GM18498 (cell line): ENCODE measurements around the gene TMEM18.
"Not testable (repeated sequence)": the region's sequence is repeated elsewhere in the genome, so short reads cannot be mapped to it uniquely, and the experiment has no call there.

Experiments used
- ATAC-seq: cut with Tn5 transposase; IDR thresholded peaks from one replicate; pipeline ENCODE4 v1.9.1; 2021; ENCODE audit warnings: mild to moderate bottlenecking, moderate library complexity; ENCODE audit not compliant: unreplicated experiment

The TMEM18 gene

GRCh38 chr2:694174-694573 lies 17.0 kb upstream of the TMEM18 start:
- ATAC-seq, result no peak

- no peak for ATAC-seq
Measured at GRCh38 chr2:693606-694005, 16.4 kb upstream of the TMEM18 start.

GRCh38 chr2:692767-693166 lies 15.6 kb upstream of the TMEM18 start:
- ATAC-seq, result no peak

- no peak for ATAC-seq
Measured at GRCh38 chr2:691821-692761, 14.9 kb upstream of the TMEM18 start.

- no peak for ATAC-seq
Measured at GRCh38 chr2:690799-691198, 13.6 kb upstream of the TMEM18 start.

- ATAC-seq, result no peak
Measured at GRCh38 chr2:689877-690510, 12.8 kb upstream of the TMEM18 start.

GRCh38 chr2:689237-689636 lies 12.0 kb upstream of the TMEM18 start:
- no peak for ATAC-seq

- ATAC-seq, result no peak
Measured at GRCh38 chr2:688504-689076, 11.4 kb upstream of the TMEM18 start.

- ATAC-seq, result no peak
Measured at GRCh38 chr2:685421-685820, 8.2 kb upstream of the TMEM18 start.

GRCh38 chr2:684913-685312 lies 7.7 kb upstream of the TMEM18 start:
- not testable (repeated sequence) for ATAC-seq

GRCh38 chr2:682226-682625 lies 5.0 kb upstream of the TMEM18 start:
- ATAC-seq, result no peak

GRCh38 chr2:681312-681711 lies 4.1 kb upstream of the TMEM18 start:
- ATAC-seq, result no peak

- ATAC-seq, result no peak
Measured at GRCh38 chr2:680496-680895, 3.3 kb upstream of the TMEM18 start.

- ATAC-seq, result no peak
Measured at GRCh38 chr2:678964-679363, 1.8 kb upstream of the TMEM18 start.

GRCh38 chr2:677959-678550 lies 849 bp upstream of the TMEM18 start:
- ATAC-seq, result no peak

GRCh38 chr2:676647-677055 lies 555 bp downstream of the TMEM18 start:
- peak; percentile 88 for ATAC-seq

- peak; percentile 30 for ATAC-seq
Measured at GRCh38 chr2:675982-676646, 1.1 kb downstream of the TMEM18 start.

GRCh38 chr2:675460-675859 lies 1.7 kb downstream of the TMEM18 start:
- ATAC-seq, result no peak

GRCh38 chr2:675051-675450 lies 2.2 kb downstream of the TMEM18 start:
- ATAC-seq, result no peak

GRCh38 chr2:674321-674985 lies 2.8 kb downstream of the TMEM18 start:
- no peak for ATAC-seq
